Endometrium (tissue), 2 donors: ENCODE results near the gene OGFR.

Experiments used
- FAIRE-seq: peaks from 2 replicates; lab custom pipeline; 2012; peaks lifted over from hg19 to GRCh38; lab: Jason Lieb, UNC
- donor health status: control.
- donor health status: control.

The OGFR gene

GRCh38 chr20:62804627-62805154 lies at the start of gene OGFR:
Gene OGFR, plus strand, starts transcription at chr20:62804835. Its CDS starts 25 bp downstream, at chr20:62804860.
- FAIRE-seq, result no peak

DNA sequence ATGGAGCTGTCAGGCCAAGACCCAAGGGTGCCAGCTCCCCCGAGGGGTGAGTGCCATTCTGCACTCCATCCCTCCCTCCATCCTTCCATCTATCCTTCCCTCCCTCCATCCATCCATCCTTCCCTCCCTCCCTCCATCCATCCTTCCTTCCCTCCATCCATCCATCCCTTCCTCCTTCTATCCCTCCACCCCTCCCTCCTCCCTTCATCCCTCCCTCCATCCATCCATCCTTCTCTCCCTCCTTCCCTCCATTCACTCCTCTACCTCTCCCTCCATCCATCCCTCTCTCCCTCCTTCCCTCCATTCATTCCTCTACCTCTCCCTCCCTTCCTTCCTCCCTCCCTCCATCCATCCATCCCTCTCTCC lies 49.7 kb upstream of the OGFR start:
- FAIRE-seq, result no peak

DNA sequence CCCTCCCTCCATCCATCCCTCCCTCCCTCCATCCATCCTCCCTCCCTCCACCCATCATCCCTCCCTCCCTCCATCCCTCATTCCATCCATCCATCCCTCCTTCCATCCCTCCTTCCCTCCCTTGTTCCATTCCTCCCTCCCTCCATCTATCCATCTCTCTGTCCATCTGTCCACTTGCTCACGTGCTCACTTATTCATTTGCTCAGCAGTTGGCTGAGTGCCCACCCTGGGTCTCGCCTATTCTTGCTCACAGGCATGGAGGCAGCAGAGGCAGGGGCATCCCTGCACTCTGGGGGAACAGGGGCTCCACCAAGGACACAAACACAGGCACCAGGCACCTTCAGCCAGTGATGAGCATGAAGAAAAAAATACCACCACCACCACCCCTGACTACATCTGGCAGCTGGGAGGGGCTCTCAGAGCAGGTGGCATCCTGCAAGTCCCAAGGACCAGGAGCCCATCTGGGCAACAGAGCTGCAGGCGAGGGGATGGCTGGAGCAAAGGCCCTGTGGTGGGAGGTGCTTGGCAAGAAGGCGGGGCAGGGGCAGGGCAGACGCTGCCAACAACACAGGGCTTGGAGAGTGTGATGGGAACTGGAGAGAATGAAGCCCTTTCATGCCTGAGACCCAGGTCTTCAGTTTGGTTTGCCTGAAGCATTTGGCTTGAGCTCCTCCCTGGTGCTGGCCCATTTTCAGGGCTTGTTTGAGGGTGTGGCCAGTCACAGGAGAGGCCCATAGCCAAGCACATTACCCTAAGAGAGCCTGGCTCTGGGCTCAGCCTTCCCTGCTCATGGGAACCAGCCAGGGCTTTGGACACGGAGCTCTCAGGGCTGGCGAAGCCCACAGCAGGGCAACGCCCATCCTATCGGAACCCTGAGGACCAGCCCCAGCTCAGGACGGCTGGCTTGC lies 48.6 kb upstream of the OGFR start:
- FAIRE-seq, result no peak

GRCh38 chr20:62758226-62758912 lies 46.3 kb upstream of the OGFR start:
- no peak for FAIRE-seq

DNA sequence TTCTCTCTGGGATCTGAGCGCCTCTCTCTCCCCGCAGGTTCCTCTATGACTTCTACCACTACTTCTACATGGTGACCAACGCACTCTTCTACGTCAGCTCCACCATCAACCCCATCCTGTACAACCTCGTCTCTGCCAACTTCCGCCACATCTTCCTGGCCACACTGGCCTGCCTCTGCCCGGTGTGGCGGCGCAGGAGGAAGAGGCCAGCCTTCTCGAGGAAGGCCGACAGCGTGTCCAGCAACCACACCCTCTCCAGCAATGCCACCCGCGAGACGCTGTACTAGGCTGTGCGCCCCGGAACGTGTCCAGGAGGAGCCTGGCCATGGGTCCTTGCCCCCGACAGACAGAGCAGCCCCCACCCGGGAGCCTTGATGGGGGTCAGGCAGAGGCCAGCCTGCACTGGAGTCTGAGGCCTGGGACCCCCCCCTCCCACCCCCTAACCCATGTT lies 44.6 kb upstream of the OGFR start:
- FAIRE-seq, result no peak

GRCh38 chr20:62760471-62760855 lies 44.2 kb upstream of the OGFR start:
- no peak for FAIRE-seq

DNA sequence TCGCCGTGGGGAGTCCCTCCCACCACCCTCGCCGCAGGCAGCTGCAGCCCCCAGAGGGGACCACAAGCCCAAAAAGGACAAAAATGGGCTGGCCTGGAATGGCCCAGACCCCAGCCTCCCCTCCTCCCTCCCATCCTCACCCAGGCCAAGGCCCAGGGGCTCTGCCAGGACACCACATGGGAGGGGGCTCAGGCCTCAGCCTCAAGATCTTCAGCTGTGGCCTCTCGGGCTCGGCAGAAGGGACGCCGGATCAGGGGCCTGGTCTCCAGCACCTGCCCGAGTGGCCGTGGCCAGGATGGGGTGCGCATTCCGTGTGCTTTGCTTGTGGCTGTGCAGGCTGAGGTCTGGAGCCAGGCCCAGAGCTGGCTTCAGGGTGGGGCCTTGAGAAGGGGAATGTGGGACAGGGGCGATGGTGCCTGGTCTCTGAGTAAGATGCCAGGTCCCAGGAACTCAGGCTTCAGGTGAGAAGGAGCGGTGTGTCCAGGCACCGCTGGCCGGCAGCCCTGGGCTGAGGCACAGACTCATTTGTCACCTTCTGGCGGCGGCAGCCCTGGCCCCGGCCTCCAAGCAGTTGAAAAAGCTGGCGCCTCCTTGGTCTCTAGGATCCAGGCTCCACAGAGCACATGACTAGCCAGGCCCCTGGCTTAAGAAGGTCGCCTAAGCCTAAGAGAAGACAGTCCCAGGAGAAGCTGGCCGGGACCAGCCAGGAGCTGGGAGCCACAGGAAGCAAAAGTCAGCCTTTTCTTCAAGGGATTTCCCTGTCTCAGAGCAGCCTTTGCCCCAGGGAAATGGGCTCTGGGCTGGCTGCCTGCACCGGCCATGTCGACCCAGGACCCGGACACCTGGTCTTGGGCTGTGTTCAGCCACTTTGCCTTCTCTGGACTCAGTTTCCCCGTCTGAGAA lies 43.5 kb upstream of the OGFR start:
- FAIRE-seq, result no peak

- no peak for FAIRE-seq
Measured at GRCh38 chr20:62761759-62762131, 42.9 kb upstream of the OGFR start.

DNA sequence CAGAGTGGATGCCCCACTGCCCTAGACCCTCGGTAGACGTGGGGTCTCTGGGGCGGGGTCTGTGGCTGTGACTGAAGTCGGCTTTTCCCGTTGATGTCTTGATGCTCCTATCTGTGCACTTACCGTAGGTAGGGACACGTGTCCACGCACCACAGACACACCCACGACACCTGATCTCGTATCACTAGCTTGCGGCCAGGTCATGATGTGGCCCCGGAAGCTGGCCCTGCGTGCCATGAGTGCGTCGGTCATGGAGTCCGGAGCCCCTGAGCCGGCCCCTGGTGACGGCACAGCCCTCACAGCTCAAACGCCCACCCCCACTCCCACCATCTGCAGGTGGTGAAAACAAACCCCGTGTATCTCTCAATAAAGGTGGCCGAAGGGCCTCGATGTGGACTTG lies 42.3 kb upstream of the OGFR start:
- FAIRE-seq, result no peak

GRCh38 chr20:62762801-62763368 lies 41.8 kb upstream of the OGFR start:
- no peak for FAIRE-seq

DNA sequence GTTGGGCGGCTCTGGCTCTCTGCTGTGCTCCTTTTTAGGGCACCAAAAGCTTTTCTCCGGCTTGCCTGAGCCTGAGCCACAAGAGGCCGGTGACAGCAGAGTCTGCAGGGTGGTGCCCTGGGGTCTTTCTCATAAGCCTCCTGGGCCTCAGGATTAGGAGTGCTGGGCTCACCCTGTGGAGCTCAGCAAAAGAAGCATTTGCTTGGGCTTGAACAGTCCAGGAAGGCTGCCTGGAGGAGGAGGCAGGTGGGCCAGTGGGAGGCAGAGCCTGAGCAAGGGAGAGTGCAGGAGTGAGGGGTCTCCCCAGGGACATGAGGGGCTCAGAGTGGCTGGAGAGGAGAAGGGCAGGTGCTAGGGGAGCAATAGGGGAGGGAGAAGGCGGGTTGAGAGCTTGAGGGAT lies 41.2 kb upstream of the OGFR start:
- no peak for FAIRE-seq

DNA sequence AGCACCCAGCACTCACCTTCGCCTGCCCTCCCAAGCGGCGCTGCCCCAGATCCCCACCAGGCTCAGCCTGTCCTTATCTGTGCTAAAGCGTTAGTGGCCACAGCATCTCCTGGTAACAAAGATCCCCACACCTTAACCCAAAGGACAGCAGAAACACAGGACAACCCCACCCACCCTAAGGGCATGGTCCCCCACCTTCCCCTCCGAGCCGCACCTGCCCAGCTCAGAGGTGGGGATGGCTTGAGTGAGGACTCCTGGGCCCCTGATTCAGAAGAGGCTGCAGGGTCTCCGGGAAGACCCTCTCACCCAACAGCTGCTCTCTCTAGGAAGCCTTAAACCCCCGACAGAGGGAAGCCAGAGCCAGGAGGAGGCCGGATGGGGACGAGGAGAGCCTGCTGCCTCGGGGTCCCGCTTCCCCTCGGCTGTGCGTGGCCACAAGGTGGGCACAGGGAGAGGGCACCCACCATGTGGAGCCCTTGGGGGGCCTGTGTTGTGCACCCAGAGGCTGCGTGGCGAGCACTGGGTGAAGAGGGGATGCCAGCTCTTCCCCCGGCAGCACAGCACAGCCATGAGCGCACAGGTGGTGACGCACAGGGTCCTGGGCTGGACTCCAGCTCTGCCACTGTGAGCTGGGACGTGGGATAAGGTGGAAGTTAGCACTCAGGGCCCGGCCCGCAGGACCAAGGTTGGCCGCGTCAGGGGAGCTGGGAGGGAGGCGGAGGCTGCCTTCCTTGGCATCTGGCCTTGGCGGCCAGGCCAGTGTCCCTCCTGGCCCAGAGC lies 40.3 kb upstream of the OGFR start:
- no peak for FAIRE-seq

GRCh38 chr20:62765021-62765420 lies 39.6 kb upstream of the OGFR start:
- FAIRE-seq, result no peak

GRCh38 chr20:62765432-62766070 lies 39.1 kb upstream of the OGFR start:
- no peak for FAIRE-seq

DNA sequence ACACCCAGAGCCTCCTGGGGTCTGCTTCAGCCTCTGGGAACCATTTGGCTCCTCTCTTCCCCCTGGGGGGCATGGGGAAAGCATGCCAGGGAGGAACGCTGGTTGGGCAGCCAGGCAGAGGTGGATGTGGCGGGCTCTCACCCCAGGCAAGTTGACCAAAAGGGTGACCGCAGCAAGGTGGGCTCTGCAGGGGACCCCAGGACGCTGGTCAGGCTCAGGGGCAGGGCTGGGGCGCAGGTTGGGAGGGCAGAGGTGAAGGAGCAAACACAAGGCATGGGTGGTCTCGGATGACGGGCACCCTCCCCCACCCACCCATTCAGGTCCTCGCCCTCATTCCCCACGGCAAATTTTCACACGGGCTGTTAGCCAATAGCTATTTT lies 38.6 kb upstream of the OGFR start:
- FAIRE-seq, result no peak

- no peak for FAIRE-seq
Measured at GRCh38 chr20:62766716-62767115, 37.9 kb upstream of the OGFR start.

DNA sequence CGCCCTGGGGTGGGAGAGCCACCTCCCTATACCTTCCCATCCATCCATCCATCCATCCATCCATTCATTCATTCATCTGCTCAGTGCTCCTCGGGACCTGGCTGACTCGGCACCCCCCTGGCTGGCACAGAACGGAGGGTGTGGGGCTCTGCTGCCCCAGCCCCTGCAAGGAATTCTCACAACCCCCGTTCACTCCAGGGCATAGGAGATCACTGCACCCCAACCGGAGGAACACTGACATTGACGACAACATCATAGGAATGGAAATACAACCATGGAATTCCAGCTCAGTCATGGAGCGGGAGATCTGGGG lies 36.4 kb upstream of the OGFR start:
- FAIRE-seq, result no peak

DNA sequence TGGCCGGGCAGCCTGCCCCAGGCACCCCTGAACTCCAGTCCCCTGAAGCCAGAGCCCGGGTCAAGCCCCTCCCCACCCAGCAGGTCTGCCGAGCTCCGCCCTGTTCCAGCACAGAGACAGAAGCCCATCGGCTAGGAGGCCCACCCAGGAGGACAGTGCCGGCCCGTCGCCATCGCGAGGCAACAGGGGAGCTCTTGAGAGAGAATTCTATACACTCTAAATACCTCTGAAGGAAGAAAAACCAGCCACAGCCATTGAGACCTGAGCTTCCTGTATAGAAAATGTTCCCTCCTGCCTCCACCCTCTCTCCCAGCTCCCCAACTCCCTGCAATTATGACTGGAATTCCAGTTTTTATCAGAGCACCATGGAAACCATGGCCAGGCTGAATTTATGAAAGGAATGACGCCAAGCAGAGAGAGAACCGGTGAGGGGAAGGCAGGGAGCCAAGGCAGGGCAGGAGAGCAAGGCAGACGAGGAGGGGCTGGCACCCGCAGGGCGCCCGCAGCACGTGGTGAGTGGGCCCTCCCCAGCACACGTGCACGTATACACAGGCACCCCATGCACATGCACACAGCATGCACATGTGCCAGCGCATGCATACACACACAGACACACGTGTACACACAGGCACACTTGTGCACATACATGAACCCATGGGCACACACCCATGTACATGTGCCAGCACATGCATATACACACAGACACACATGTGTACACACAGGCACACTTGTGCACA lies 35.9 kb upstream of the OGFR start:
- no peak for FAIRE-seq

GRCh38 chr20:62769346-62770071 lies 35.1 kb upstream of the OGFR start:
- no peak for FAIRE-seq
